HG02981 (cell line): Measurements from ENCODE around the gene UNC13B.

Experiments used
- ATAC-seq: cut with Tn5 transposase; IDR thresholded peaks from one replicate; pipeline ENCODE4 v1.9.1; 2021; ENCODE audit warnings: mild to moderate bottlenecking, moderate library complexity; ENCODE audit not compliant: unreplicated experiment

UNC13B gene

DNA sequence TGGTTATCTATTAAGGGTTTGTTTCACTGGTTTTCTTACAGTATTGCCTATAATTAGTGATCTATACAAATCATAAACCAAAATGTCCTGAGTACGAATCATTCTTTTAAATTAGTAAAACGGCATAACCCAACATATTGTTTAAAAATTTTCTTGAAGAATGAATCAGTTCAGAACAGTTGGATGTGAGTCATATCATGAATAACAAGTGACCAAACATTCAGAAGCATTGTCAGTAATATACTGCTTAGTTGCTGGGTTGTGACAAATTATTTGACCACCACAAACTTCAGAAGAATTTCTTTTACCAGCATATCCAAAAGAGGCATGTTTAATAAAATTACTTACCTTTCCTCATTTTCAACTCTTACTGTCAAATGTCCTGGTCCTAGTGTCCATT, 111.2 kb downstream of the UNC13B start:
- ATAC-seq = no peak

DNA sequence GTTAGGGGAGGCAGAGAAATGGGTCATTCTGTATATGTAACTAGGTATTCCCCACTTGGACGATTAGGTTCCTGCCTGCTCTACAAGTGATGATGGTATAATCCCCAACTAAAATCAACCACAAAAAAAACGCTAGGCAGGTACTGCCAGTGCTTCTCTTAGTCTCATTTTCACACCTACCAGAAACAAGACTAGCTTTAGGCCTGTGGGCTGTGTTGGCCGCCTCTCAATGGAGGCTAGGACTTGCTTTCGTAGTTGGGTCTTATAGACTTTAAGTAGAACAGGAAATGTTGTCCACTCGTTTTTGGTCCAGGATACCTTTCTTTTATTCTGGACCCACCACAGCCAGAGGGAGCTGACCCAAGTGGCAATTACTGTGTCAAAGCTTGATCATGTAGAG, 111.8 kb downstream of the UNC13B start:
- ATAC-seq = no peak

DNA sequence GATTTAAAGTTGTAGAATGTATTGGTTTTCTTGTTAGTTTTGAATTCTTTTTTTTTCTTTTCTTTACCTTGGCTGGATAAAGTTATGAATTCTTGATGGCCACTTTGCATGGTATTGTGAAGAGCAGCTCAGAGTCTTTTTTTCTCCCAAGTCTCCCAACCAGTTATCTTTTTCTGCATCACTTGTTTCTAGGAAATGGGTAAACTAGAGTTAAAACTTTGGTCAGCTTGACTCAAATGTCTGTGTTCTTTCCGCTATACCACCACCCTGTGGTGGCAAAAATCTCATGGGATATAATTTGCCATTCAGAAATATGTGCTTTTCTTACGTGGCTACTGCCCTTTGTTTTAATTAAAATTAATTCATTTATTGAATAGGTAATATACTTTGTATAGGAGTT, 113.2 kb downstream of the UNC13B start:
- ATAC-seq = no peak

DNA sequence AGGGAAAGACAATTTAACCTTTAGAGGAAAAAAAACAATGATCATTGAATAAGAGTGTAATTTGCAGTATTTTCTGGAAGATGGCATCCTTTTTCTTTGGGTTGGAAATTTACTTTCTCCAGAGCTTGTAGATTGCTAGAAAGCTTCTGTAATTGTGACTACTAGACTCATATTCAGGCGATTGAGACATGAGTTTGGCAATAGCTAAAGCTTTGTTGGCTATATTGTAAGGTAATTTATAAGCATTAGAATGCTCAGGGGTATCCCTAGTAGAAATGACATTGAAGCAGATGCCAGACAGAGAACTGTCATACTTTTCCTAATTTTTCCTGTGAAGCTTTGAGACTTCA, 115.3 kb downstream of the UNC13B start:
- ATAC-seq = no peak

DNA sequence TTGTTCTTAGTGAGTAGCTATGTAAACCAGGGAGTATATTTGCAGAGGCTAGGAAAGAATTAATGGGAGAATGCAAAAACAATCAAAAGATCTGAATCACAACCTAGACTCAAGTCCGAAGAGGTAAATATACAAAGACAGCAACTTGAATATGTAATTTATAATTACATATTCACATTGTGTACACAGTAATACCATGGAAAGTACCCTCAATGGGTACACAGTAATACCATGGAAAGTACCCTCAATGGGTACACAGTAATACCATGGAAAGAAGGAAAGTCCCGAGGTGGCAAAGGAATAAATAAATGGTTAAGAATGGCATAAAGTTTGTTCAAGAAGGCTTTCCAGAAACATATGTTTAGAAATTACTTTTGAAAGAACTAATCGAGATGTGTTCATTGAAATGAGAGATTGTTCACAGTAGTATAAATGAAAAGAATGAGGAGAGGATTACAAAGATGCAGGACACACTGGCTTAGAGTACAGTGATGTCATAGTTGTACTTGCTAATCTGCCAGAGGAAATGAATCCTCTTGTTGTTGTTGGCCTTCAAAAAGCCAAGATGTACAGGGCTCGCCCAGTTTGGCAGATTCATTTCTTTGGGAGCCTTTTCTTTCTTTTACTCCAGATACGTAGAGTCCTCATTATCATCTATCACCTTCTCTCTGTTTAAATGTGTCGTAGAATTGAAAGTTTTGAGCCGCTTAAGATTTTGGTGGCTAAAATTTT, 116.0 kb downstream of the UNC13B start:
- ATAC-seq = no peak

DNA sequence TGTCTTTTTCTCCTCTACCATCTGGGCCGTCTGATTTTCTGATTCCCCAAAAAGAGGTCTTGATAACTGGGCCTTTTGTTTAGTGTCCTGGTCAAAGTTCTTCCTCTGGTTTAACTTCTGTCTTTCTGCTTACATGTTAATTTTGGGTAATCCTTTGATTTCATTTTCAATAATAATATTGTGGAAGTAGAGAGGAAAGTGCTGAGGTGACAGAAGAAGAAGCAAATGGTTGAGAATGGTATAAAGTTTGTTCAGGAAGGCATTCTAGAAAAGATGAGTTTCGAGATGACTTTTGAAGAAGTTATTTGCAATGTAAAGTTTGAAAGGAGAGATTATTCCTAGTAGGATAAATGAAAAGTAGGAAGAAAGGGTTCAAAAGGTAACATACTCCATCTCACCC, 118.1 kb downstream of the UNC13B start:
- ATAC-seq = no peak

DNA sequence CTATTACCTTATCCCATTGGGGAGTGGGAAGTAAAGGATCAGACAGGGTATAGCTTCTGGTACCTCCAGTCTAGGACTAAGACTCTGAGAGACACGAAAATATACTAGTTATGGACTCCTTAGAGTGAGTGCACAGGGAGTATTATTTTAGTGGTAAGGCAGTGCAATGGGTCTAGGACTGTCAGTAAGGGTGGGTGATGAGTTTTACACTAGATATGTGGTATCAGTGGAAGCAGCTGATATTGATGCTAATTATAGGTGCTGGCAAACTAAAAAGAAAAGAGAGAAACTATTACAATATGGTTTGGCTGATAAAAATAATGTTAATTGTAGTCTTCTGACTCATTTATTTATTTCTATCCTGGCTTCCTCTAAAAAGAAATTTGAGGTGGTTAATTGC, 118.6 kb downstream of the UNC13B start:
- ATAC-seq = no peak

DNA sequence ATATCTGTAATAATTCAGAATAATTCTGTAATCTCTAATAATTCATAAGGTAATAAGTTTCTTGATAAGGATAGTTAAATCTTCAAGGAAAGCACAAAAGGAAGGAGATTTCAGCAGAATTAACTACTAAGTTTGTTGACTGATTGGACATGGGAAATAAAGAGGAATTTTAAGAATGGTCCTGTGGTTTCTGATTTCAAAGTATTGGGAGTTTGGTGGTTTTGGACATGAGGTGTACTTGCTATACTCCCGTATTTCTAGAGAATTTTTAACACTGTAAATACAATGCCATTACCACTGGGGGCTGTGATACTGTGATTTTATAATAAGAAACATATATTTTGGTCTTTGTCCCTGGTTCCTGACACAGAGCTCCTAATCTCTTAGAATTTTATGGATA, 123.9 kb downstream of the UNC13B start:
- no peak for ATAC-seq

DNA sequence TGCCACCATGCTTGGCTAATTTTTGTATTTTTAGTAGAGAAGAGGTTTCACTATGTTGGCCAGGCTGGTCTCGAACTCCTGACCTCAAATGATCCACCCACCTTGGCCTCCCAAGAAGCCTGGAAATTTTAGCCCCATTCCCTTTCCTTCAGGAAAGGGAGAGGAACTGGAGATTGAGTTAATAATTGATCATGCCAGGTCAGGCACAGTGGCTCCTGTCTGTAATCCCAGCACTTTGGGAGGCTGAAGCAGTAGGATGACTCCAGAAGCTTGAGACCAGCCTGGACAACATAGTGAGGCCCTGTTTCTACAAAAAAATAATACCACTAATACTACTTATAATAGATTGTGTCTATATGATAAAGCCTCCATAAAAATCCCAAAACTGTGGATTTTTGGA, 124.6 kb downstream of the UNC13B start:
- no peak for ATAC-seq

DNA sequence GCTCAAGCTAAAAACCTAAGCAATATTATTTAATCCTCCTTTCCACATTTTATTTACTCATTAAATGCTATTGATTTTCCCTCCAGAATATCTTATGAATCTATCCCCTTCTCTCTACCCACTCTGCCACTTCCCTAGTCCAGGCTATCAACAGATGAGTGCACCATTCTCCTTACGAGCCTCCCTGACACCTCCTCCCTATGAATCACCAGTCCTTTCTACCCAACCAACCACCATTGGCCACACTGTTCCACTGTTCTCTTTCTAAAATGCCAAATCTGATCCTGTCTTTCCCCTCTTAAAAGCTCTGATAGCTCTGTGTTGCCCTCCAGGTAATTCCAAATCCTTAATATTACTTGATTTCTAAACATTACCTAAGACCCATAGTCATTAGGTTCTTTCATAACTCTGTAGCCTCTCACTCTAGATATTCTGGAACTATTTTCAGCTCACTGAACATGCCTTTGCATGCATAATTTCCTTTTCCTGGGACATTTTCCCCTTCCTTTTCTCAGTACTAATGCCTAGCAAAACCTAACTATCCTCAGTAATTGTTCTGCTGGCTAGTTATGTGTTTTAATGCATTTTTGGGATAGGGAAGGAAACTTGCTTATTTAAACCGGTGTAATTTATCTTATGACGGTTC, 126.3 kb downstream of the UNC13B start:
- ATAC-seq = no peak

DNA sequence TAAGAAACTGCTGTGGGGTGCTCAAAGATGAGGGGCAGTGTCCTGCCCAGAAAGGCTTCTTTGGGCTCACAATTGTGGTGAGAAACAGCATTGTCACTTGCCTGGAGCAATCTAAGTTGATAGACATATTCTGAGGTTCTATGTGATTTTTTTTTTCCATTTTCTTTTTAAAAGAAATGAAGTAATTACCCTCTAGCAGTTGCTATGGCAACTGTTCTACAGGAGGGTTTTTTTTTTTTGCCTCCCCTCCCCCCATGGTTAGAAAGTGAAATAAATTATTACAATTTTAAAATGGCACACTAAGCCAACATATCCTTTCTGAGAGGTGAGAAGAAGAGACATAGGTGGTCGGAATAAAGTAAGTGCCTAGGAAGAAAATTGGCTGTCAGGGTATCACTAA, 127.0 kb downstream of the UNC13B start:
- ATAC-seq = no peak

DNA sequence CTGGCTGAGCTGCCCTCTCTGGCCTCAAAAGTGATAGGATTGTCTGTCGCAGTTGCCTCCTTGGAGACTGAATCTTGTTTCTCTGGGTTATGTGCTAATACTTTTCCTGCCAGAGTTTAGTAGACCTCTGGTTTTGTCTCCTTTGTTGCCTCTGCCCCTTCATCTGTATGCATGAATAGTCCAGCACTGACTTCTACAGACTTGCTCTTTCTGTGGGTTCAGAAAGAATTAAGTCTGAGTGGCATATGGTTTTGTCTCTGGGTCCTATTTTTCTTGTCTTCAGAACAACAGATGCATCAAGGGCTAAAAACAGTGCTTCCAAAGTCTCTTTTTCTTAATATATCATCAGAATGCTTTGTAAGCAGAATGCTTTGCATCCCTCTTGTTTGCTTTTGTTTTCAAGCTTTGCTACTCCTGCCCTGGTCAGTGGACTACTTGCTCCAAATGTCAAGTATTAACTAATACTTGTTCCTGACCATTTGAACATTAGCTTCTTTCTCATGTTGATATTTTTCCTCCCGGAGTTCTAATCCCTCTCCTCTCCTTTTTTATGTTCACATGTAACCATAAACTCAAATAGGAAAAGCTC, 131.7 kb downstream of the UNC13B start:
- no peak for ATAC-seq

DNA sequence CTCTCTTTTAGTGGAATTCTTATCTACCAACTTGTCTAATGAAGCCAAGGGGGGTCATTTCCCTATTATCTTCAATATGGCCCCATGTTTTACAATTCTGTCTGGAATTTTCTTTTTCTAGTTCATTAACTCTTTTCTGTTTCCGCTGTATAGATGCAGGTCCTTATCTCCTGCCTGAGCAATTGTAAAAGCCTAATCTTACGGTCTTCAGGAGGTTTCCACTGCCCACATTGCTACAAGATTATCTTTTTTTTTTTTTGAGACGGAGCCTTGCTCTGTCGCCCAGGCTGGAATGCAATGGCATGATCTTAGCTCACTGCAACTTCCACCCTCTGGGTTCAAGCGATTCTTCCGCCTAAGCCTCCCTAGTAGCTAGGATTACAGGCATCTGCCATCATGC, 132.3 kb downstream of the UNC13B start:
- no peak for ATAC-seq

DNA sequence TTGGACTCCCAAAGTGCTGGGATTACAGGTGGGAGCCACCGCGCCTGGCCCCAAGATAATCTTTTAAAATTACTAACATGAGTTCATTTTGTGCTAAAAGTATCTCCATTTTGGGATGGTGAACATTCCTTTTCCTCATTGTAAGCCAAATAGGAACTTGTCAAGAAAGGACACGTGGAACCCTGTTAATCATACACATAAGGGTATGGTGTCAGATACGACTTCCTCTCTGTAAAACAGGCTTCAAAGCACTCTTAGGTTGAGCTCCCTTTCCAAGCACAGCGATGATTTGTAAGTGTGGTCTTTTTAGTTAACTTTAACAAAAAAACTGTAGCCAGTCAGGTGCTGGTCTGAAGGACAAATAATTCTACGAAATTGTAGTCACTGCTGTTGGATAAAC, 132.7 kb downstream of the UNC13B start:
- no peak for ATAC-seq

DNA sequence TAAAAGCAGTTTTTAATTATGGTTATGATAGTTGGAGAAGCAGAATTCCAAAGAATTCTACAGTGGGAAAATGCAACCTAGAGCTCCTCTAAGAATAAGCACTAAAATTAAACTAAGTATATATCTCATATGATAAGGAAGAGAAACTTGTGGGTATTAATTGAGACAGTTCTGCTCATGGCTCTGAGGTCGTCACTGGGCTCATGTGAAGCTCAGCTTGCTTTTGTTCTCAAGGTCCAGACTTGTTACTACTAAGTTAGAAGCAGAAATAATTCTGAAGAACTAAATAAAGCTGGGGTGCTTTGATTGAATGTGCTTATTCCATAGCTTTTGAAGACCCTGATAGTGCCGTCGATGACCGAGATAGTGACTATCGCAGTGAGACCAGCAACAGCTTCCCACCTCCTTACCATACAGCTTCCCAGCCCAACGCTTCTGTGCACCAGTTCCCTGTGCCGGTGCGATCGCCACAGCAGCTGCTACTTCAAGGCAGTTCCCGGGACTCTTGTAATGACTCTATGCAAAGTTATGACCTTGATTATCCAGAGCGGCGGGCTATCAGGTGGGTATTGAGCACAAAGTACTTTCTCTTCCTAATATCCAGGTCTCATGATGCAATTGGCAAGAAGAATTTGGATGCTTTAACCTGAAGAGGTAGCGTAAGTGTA, 133.7 kb downstream of the UNC13B start:
- no peak for ATAC-seq

DNA sequence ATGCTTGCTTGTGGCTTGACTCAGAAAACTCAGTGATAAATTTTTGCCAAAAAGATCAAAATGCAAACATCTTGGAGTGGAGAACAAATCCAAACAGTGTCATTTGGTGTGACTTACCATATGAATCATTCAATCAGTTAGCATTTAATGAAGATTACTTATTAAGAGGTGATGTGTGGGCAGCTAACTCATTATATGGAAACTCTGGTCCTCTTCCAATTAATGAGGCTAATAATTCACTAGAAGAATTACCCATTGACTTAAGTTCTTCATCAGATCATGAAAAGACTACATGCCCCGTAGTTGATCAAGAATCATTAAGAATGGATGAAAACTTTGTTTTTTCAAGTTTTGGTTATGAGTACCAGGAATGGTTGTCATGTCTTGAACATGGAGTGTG, 141.8 kb downstream of the UNC13B start:
- no peak for ATAC-seq

DNA sequence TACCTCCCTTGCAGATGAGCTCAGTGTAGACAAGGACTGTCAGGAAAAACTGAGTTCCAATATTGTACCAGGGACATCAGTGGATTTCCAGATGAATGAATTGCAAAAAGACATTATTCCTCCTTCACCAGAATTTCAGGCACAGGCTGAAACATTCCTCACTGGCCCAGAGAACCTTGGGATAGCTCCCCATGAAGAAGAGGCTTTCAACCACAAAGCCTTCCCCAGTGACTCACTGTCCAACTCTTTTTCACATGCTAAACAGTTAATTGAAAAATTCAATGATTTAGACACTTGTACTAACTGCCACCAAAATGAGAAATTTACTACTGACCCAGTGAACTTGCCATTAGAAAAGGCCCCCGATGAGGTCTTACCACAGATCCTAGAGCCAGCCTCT, 144.5 kb downstream of the UNC13B start:
- no peak for ATAC-seq

DNA sequence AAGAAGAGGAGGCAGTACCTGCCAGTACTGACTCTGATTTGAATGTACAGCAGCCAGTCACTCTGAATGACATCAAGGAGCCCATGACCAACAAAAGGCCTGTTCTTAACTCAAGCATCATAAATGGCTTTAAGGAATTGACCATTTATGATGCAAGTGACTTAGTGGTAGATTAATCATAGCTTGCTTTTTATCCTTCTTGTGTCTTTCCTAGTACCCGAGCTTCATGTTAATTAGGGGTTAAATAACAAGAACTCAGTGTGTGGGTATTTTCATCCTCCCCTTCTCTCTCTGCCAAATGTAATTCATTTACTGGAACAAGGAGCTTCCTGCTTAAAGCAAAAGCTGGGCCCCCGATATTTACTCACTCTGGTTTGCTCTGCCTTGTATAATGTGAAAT, 146.5 kb downstream of the UNC13B start:
- ATAC-seq = no peak

DNA sequence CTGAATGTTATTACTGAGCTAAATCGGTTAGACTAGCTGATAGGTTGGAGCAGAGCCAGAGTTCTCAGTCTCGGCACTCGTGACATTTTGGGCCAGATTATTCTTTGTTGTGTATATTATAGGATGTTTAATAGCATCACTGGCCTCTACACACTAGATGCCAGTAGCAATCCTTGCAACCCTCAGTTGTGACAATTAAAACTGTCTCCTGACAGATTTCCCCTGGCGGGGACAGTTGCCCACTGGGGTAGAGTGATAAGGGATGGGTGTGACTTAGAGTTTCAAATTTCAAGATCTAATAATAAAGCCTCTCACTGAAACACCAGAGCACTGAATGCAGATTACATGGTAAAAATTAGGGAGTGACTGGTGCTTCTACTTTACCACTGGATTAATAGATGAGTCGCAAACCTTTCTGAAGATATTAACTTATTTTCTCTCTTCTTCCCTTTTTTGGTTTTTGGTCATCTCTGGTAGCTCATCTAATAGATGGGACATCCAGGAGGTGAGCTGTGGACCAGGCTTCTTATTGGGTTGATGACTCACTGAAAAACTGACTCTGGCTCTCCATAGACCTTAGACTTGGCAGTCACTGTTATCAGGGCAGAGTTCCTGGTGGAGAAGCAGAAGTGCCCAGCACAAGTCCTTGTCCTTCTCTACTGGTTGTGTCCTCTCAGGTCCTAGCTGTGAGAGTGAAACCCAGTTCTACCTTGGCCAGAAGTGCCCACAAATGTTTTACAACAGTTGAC, 150.3 kb downstream of the UNC13B start:
- ATAC-seq = no peak

DNA sequence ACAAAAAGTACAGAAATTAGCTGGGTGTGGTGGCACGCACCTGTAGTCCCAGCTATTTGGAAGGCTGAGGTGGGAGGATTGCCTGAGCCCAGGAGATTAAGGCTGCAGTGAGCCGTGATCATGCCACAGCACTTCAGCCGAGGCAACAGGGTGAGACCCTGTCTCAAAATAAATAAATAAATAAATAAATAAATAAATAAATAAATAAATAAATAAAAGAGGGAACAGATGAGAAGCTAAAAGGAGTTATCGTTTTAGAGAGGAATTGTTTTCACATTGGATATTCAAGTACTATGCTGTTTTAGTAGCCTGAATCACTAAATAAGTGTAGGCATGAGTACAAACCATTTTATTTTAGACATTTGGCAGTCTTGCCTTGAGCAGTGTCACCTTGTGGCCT, 151.7 kb downstream of the UNC13B start:
- no peak for ATAC-seq

DNA sequence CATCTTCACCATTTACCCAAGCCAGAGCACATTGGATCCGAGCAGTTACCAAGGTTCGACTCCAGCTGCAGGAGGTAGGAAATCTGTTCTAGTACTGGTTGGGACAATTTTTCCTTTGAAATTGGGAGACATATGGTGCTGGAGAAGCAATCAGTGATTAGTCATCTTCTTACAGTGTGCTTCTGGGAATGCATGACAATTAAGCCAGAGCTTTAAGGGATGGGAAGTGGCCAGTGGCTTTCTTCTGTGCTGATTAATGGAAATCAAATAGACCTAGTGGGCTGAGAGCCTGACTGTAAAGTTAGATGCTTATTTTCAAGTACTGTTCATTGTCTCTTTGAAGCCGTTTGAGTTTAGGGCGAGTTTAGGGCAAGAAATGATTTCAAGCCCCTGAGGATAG, 152.1 kb downstream of the UNC13B start:
- ATAC-seq = no peak
